HG02981 (cell line): ENCODE results near the gene RPTOR.

Source experiments
- ATAC-seq: cut with Tn5 transposase; IDR thresholded peaks from one replicate; pipeline ENCODE4 v1.9.1; 2021; ENCODE audit warnings: mild to moderate bottlenecking, moderate library complexity; ENCODE audit not compliant: unreplicated experiment

RPTOR gene

DNA sequence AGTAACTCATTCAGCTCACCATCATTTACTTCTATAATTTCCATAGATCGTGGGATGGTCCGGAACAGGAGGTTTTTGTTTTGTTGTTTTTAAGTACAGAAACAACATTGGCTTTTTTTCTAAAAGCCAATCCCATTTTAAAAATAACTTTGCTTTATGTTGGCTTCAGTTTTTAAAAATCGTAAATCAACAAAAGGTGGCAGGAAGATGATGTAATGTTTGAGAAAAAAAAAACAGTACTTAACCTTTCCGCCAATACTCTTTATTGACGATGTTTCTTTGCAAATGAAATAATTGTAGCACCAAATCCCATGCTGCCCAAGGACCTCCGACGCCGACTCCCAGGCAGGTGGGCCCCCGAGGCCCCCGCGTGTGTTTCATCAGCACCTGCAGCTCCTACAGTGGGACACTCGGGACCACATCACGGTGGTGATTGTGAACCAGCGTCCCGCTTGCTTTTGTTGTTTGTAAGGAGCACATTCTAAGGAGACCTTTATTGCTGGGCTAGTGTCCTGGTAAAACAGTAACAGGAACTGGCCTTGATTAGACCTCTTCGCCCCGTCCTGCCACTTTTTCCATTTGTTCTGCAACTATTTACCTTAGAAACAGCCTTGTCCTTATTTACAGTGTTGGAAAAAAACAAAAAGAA, 306.8 kb downstream of the RPTOR start:
- ATAC-seq: no peak

DNA sequence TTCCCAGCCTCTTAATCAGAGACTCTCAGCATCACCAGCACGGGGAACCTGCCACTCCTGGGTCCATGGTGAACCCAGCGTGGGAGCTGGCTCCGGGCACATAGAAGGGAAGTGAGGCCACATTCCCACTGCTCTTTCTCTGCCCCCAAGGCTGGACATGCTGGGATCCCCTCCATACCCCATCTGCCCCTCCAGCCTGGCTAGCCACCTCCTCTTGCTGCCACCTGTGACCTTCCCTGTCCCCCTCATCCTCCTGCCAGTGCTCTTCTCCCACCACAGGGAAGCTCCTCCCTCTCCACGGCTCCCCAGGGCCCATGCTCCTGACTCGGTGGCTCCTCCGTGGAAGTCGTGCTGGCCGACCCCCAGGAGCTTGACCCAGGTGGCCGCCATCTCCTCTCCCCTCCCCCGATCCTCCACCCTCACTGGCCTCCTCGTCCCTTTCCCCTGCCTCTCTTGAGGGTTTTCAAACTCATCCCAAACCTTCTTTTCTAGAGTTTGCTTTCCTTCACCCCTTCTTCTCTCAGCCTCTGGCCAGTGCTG, 307.9 kb downstream of the RPTOR start:
- ATAC-seq: no peak

DNA sequence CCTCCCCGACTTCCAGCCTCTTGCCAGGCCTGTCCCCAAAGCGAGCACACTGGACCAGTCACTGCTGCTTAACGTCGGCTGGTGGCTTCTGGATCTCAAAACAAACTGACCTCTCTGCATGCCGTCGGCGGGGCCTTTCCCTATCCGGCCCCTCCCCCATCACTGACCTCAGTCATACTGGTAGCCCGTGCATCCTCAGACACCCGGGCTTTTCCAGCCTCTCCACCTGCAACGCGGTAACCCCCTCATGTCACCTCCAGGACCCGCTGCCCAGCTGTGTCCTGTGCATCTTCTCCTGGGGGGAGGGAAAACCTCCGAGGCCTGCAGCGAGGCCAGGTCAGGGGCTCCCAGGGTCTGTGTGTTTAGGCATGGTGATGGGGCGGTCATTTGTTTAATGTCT, 308.4 kb downstream of the RPTOR start:
- no peak for ATAC-seq

DNA sequence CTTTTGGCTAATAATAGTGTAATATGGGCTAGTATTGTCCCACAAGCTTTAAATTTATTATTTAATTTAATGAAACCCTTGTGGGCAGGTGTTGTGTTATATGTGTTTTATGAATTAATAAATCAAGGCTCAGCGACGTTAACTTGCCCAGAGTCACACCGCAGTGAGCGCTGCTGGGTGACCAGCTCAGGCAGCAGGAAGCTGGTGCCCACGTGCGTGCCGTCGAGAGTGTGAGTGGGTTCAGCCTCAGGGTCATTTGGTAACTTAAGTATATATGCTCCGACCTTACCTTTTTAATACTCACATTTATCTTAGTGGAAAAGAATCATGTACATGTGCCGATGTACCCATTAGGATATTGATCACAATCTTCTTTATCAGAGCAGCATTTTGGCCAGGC, 309.6 kb downstream of the RPTOR start:
- ATAC-seq: no peak

DNA sequence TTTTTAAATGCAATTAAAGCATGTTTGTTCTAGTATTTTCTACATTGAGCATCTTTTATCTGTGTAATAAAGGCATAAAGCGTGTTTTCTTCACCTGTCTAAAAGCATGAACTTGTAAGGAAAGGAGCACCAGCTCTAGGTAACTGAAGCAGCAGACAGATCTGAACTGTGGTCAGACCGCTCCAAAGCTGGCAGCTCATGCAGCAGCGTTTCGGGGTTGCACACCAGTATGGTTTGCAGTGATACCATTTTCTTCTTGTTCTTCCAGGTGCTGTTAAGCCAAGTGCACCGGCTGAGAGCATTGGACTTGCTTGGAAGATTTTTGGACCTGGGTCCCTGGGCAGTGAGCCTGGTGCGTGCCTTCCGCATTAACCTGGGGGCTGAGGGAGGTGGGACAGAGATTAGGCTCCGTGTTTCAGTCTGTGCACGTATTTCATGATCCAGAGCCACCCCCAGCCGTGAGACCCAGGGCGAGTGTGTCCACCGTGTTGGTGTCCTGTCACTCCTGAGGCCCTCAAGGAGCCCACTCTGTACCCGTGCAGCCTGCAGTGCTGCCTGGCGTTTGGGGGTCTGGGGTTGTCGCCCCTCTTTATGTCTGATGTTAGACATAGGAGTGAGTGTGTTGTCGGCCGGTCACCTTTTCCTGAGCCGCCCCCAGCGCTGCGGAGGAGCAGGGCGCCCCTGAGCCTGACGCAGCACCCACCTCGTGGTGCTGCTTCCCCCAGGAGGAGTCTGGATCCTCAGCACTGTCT, 310.7 kb downstream of the RPTOR start:
- no peak for ATAC-seq

DNA sequence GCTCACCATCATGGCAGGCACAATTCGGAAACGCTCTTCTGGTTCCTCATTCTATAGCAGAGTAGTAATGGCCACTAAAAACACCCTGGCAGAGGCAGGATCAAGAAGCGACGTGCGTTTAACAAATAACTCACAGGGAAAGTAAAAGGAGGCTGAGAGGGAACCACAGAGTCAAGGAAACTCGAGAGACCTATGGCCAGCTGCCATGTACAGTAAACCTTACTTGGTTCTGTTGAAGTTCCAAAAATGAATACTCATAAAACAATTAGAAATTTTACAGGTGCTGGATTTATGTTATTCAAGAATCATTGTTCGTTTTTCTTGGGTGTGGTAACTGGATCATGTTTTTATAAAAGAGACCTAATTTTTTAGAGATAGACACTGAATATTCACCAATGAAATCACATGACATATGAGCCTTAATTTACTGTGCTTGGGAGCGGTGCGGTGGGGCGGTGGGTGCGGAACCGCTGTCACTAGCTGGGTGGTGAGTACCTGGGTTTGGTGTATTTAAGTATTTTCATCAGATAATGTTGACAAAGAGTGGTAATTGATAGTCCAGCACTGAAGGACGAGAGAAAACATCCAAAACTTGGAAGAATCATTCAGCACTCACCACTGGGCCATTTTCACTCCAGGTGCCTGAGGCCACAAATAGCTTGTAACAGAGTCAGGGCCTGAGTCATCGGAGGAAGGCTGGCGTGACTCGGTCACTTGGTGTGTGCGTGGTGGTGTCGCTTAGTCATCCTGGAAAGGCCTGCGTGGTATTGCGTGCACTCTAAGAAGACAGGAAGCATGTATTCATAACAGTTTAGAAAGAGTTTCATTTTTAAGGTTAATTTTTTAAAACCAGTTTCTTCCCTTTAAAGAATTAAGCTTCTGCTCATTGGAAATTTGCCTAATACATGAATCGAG, 311.6 kb downstream of the RPTOR start:
- ATAC-seq: peak; percentile 78

DNA sequence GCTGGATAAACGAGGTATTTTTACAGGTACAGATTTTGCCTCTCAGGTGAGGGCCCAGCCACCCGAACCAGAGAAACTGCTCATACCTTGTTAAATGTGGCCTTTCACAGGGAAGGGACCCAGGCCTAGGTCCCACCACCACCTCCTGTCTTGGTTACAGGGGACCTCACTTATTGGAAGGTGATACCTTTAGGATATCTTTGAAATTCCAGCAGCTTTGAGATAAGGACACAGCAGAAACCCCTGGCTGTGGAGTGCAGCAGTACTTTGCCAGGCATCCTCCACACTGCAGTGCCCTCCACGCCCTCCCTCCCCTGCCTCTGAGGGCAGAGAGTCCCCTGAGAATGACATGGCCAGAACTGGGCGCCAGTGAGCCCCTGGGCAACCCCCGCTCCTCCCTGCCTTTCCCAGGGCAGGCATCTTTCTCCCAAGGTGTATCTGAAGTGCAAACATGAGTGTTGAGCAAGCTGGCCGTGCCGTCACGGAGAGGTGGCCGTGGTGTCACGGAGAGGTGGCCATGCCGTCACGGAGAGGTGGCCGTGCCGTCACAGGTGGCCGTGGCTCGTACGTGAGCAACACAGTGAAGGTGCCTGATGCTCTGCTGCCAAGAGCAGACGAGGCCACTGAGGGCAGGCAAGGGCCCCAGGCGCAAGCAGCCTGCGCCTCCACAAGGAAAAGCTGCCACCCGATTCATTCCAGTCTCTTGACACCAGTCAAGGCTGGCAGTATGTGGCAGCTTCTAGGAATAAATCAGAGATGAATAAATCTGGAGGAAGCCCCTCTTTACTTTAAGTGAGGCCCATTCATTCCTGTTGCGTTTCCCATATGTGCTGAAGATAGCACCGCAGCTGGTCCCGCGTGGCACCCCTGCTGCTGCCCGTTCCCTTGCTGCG, 312.5 kb downstream of the RPTOR start:
- ATAC-seq: peak; percentile 15

DNA sequence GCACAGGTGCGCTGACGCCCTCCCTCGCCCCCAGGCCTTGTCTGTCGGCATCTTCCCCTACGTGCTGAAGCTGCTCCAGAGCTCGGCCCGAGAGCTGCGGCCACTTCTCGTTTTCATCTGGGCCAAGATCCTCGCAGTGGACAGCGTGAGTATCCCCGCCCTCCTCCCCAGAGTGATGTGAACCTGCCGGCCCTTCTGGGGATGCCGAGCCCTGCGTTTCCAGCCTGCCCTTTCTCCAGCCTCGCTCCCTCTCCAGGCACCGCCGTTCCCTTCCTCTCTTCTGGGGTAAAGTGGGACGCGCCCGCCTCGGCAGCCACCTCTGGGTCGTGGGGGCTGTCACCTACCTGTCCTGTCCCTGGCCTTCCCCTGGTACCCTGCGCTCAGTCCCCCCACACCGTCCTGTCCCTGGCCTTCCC, 313.1 kb downstream of the RPTOR start:
- no peak for ATAC-seq

DNA sequence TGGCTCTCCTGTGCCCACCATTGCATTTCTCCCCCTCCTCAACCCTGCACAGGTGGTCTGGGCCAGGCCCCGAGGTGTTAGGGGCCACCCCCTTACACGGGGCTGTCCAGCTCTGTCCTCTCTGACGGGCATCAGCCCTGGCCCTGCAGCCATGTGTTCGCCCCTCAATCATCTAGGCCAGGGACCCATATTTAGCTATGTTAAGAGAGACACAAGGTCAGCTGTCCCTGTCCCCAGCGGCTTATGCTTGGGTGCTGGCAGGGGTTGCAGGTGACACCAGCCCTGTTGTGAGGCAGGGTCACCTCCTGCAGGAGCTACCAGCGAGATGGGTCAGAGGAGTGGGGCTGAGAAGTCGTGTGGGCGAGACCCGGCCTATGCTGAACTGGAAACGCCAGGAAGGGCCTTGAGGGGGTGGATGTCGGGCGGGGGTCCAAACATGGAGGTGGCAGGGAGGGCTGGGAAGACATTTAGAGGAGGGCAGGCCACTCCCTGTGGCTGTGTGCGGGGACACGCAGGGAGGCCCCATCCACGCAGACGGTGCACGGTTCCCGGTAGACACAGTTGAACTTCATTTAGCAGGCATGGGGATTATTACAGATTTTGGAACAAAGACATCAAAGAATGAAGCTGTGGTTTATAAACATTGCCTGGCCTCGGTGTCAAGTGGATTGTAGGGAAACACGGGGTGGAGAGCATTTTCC, 313.8 kb downstream of the RPTOR start:
- ATAC-seq: no peak

DNA sequence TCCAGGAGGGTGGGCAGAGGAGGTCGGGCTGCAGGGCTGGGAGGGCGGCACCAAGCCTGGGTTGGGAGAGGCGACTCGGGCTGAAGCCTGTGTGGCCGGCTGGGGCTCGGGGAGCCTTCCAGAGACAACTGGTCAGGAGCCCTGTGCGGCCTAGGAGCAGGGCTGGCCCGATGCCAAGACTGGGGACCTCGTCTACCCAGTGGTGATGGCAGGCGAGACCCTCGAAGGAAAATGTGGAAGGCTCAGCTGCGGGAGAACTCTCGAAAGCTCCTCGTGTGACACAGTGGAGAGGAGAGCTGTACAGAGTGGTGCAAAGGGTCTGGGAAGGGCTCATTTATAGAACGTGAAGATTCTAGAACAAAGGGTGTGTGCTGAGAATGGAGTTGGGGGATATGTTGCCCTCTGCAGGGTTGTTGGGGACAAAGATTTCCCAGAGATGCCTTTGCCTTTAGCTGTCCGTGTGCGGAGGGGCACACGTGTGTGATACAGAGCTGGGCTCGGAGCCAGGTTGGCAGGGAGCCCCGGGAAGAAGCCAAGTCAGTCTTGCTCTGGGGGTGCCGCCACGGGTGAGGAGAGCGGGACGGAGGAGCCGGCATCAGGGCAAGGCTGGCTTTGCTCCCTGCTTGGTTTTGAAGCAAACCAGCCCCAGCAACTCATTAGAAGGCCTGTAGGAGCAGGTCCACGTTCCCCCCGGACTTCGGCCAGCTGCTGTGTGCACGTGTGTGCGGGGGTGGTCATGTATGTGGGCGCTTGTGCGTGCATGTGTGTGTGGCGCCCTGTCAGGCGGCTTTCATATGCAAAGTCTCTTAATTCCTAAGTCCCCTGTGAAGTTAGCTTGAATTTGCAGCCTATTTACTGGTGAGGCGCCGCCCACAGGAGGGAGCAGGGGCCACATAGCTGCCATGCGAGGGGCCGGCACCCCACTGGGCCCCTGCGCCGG, 314.6 kb downstream of the RPTOR start:
- no peak for ATAC-seq

DNA sequence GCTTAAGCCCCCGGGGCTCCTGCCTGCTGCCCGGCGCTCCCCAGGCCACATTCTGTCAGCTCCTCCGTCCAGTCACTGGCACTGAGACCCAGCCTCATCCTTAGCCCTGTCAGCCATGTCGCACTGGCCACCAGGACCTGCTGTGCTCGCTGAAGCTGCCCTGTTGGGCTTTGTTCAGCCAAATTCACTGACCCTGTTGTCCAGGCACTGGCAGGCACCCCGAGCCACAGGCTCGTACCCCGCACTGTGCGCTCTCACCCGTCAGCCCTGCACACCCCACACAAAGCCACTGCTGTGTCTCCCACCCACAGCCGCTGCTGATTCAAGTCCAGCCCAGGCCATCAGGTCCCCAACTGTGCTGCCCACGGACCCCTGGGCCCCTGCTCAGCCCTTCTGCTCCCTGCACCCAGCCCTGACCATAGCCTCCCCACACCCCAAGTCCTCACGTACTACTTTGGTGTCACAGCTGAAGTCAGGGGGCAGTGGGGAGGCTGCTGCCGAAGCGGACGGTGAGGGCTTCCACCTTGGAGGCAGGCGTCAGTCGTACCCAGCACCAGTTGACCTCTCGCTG, 315.5 kb downstream of the RPTOR start:
- no peak for ATAC-seq

DNA sequence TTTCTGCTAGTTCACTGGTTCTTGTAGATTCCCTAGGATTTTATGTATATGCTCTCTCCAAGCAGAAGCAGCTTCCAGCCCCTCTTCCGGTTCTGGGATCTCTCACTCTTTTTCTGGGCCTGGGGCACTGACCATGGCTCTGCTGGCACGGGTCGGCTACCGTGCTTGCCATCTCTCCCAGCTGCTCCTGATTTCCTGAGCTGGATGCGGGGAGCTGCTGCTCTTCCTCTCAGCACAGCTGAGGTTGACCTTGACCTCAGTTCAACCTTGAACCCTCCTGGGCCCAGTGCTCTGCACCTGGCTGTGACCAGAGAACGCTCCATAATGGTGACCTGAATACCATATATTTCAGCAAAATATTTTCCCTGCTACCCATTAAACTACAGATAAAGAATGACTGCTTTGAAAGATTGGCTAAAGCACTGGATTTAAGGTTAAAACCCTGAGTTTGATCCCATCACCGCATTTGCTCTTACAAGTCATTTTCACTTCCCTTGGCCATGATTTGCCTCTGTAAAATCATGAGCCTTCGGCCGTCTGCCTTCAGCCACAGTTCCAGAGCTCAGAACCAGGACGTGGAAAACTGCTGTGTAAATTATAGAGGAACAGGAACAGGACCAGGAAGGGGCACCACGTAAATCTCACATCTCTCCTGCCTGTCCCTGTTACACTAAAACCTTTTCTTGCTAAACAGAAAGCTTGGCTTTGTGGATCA, 316.2 kb downstream of the RPTOR start:
- ATAC-seq: no peak

DNA sequence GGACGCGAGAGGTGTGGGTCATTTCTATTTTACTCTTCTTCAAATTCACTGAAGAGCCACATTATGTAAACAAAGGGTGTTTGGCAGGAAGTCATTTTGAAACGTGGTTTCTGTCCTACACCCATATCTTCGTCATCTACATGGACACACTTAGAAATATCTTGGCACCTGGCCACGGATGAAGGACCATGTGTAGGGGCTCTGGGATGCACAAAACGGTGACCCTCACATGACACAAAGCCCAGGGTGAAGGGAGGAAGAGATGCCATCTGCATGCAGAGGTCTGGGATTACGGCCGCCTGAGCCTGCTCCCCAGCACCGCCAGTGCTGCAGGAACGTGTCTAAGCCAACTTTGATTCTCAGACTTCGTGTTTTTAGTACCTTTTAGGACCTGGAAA, 316.8 kb downstream of the RPTOR start:
- ATAC-seq: no peak

DNA sequence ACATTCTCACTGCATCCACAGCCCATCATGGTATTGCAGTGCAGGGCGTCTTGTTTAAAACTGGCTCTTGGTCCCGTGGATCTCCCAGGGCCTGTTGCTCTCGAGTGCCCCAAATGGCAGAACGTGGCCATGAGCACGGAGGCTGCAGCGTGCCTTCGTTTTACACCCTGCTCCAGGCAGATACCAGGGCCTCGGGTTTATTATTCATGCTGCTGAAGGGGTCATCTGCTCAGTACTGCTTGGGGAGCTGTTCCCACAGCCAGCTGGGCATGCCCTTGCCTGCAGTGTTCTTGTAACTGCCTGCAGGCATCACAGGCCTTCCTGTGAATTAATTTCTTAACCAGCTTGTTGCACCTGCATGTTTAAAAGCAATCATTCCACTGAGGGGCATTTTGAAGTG, 317.3 kb downstream of the RPTOR start:
- ATAC-seq: no peak

DNA sequence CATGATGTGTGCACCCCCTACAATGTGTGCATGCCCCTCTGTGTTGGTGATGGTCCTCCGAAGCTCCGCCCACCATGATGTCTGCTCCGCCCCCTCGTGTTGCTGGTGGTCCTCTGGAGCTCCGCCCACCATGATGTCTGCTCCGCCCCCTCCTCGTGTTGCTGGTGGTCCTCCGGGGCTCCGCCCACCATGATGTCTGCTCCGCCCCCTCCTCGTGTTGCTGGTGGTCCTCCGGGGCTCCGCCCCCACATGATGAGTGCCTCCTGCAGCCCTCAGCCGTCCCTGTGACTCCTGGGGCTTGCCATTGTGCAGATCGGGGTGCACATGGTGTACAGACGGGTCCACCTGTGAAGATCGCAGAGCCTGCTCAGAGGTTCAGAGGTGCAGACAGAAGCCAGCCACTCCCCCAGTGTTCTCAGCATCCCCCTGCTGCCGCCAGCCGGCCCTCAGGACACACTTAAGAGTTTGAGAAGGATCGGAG, 317.9 kb downstream of the RPTOR start:
- ATAC-seq: no peak

DNA sequence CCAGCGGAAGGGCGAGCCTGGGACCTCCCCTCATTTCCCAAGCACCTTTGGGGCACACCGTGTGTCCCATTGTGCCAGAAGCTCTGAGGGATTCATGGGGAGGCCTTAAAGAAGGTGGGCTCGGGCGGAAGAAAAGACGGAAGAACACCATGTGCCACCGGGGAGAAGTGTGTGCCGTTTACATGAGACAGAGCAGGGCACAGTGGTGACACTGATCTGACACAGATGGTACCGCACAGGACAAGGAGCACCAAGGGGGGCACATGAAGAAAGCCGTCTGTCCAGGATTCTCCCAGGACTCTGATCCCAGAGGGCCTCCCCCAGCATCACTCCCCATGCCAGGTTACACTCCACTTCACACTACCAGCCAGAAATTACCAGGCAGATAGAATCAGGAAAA, 318.3 kb downstream of the RPTOR start:
- no peak for ATAC-seq

DNA sequence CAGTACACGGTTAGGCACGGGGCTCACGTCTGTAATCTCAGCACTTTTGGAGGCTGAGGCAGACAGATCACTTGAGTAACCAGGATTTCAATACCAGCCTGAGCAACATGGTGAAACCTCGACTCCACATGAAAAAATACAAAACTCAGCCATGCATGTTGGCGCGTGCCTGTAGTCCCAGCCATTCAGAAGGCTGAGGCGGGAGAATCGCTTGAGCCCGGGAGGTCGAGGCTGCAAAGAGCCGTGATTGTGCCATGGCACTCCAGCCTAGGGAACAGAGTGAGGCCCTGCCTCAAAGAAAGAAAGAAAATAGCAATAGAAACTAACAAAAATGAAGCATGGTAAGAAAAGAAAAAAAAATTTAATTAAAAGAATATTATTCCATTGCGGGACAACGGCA, 319.0 kb downstream of the RPTOR start:
- no peak for ATAC-seq

DNA sequence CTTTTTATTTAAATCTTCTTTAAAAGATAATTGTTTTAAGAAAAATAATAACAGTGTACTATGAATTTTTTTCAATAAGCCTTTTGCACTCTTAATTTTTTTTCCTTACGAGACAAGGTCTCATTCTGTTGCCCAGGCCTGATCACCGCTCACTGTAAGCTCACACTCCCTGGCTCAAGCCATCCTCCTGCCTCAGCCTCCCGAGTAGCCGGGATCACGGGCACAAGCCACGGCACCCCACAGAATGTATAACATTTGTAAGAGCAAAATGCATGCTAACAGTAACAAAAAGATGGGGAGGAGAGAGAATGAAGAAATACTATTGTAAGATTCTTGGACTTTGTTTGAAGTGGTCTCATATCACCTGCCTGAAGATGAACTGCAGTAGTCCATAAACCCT, 320.1 kb downstream of the RPTOR start:
- ATAC-seq: no peak
